GM23338 (cell line): ENCODE results near the gene RARG. TPM values are rescaled to one million over a fixed set of nuclear protein-coding genes. Genes with fewer than 3 reads are reported as not detected.

Experiments used
- ATAC-seq: fragments of 200-7000 bp; cut with Tn5 transposase; 3 replicates; pipeline ENCODE4 v1.9.1; 2020
- DNase-seq: peaks from one replicate; pipeline ENCODE4 v3.0.0-alpha.2; 2015; ENCODE audit warnings: low spot score
- H2AFZ ChIP-seq: fragments of 200-600 bp; sonication (generic); 2 replicates; pipeline ENCODE4 v1.8.0; 2016; ENCODE audit warnings: antibody characterized with exemption, mild to moderate bottlenecking, moderate library complexity
- H3F3A ChIP-seq: fragments of 200-600 bp; sonication (generic); replicated peaks from 2 replicates; pipeline ENCODE4 v1.8.0; 2017; ENCODE audit warnings: antibody characterized with exemption, mixed run types, low read depth
- H3K27ac ChIP-seq: fragments of 200-600 bp; sonication (generic); 2 replicates; pipeline ENCODE4 v1.6.1; 2016; ENCODE audit warnings: low read depth
- H3K27me3 ChIP-seq: fragments of 200-600 bp; sonication (generic); 2 replicates; pipeline ENCODE4 v1.8.0; 2016; ENCODE audit warnings: mild to moderate bottlenecking, mixed run types, moderate library complexity; ENCODE audit not compliant: insufficient read depth
- H3K36me3 ChIP-seq: fragments of 200-600 bp; sonication (generic); 2 replicates; pipeline ENCODE4 v1.8.0; 2016; ENCODE audit warnings: mild to moderate bottlenecking; ENCODE audit not compliant: insufficient read depth
- H3K4me1 ChIP-seq: fragments of 200-600 bp; sonication (generic); 2 replicates; pipeline ENCODE4 v1.8.0; 2016; ENCODE audit warnings: mild to moderate bottlenecking, moderate library complexity; ENCODE audit not compliant: insufficient read depth
- H3K4me2 ChIP-seq: fragments of 200-600 bp; sonication (generic); 2 replicates; pipeline ENCODE4 v1.7.1; 2017; ENCODE audit warnings: mixed run types
- H3K4me3 ChIP-seq: fragments of 200-600 bp; sonication (generic); 2 replicates; pipeline ENCODE4 v1.6.1; 2016; ENCODE audit warnings: mixed run types
- H3K79me2 ChIP-seq: fragments of 200-600 bp; sonication (generic); replicated peaks from 2 replicates; pipeline ENCODE4 v1.8.0; 2017; ENCODE audit warnings: mild to moderate bottlenecking; ENCODE audit not compliant: insufficient read depth
- H3K9me2 ChIP-seq: fragments of 200-600 bp; sonication (generic); 2 replicates; pipeline ENCODE4 v1.8.0; 2017; ENCODE audit not compliant: insufficient read depth
- H4K20me1 ChIP-seq: fragments of 200-600 bp; sonication (generic); replicated peaks from 2 replicates; pipeline ENCODE4 v1.8.0; 2017; ENCODE audit warnings: mild to moderate bottlenecking; ENCODE audit not compliant: insufficient read depth
- H3K27ac Mint-ChIP-seq: 2 replicates; pipeline ENCODE4 v1.8.0; 2020; ENCODE audit warnings: inconsistent platforms, mild to moderate bottlenecking, moderate library complexity, mixed read lengths
- H3K27me3 Mint-ChIP-seq: 3 replicates; pipeline ENCODE4 v1.8.0; 2022; ENCODE audit warnings: low read depth, mild to moderate bottlenecking, moderate library complexity, mixed read lengths, inconsistent platforms; ENCODE audit not compliant: insufficient read depth, poor library complexity
- H3K36me3 Mint-ChIP-seq: 3 replicates; pipeline ENCODE4 v1.8.0; 2021; ENCODE audit warnings: low read depth, mild to moderate bottlenecking, inconsistent platforms, moderate library complexity, mixed read lengths
- H3K4me1 Mint-ChIP-seq: 3 replicates; pipeline ENCODE4 v1.8.0; 2020; ENCODE audit warnings: mild to moderate bottlenecking, inconsistent platforms, mixed read lengths
- H3K4me3 Mint-ChIP-seq: 3 replicates; pipeline ENCODE4 v1.8.0; 2021; ENCODE audit warnings: moderate library complexity, mild to moderate bottlenecking, inconsistent platforms, mixed read lengths
- H3K9me3 Mint-ChIP-seq: 3 replicates; pipeline ENCODE4 v1.8.0; 2020; ENCODE audit warnings: moderate library complexity, mild to moderate bottlenecking, inconsistent platforms, mixed read lengths
- CREB1 ChIP-seq: fragments of 250-450 bp; sonication (Bioruptor Pico); IDR thresholded peaks from 2 replicates; pipeline ENCODE4 v1.5.0; 2020; ENCODE audit warnings: low read depth, mild to moderate bottlenecking, moderate library complexity
- CTCF ChIP-seq, 2 experiments: fragments of 200-600 bp in 1 of 2; sonication (generic) in 1 of 2; conservative IDR thresholded peaks; 2 replicates each; pipeline versions ENCODE4 v1.5.1 to v1.6.1; 2016 to 2017; ENCODE audit warnings: antibody characterized with exemption in 2 of 2, low read depth in 2 of 2, mild to moderate bottlenecking in 2 of 2, moderate library complexity in 1 of 2
- ETS1 ChIP-seq: IDR thresholded peaks from 2 replicates; pipeline ENCODE4 v1.6.1; 2016; ENCODE audit warnings: antibody characterized with exemption
- EZH2 ChIP-seq: fragments of 200-600 bp; sonication (generic); IDR thresholded peaks from one replicate; pipeline ENCODE4 v1.8.0; 2017; ENCODE audit warnings: antibody characterized with exemption, mild to moderate bottlenecking, low read depth; ENCODE audit not compliant: unreplicated experiment
- EZH2phosphoT487 ChIP-seq: fragments of 200-600 bp; sonication (generic); IDR thresholded peaks from one replicate; pipeline ENCODE4 v1.8.1; 2018; ENCODE audit warnings: antibody characterized with exemption; ENCODE audit not compliant: unreplicated experiment
- JUNB ChIP-seq: IDR thresholded peaks from one replicate; pipeline ENCODE4 v1.6.1; 2016; ENCODE audit warnings: antibody characterized with exemption; ENCODE audit not compliant: unreplicated experiment
- NANOG ChIP-seq: IDR thresholded peaks from 2 replicates; pipeline ENCODE4 v1.6.1; 2016; ENCODE audit warnings: antibody characterized with exemption, borderline replicate concordance
- POLR2AphosphoS5 ChIP-seq: IDR thresholded peaks from 2 replicates; pipeline ENCODE4 v1.6.1; 2016; ENCODE audit warnings: antibody characterized with exemption, low read depth
- REST ChIP-seq: IDR thresholded peaks from one replicate; pipeline ENCODE4 v1.6.1; 2018; ENCODE audit warnings: antibody characterized with exemption; ENCODE audit not compliant: unreplicated experiment
- STAT1 ChIP-seq: IDR thresholded peaks from one replicate; pipeline ENCODE4 v1.6.1; 2016; ENCODE audit warnings: antibody characterized with exemption; ENCODE audit not compliant: unreplicated experiment
- ZNF114 ChIP-seq: fragments of 250-450 bp; sonication (Bioruptor Pico); IDR thresholded peaks from 2 replicates; pipeline ENCODE4 v1.5.0; 2020; ENCODE audit warnings: mild to moderate bottlenecking, moderate library complexity
- ZNF331 ChIP-seq: fragments of 250-450 bp; sonication (Bioruptor Pico); IDR thresholded peaks from 2 replicates; pipeline ENCODE4 v1.5.0; 2020; ENCODE audit warnings: low read depth, mild to moderate bottlenecking, moderate library complexity
- ZNF462 ChIP-seq: fragments of 250-450 bp; sonication (Bioruptor Pico); IDR thresholded peaks from 2 replicates; pipeline ENCODE4 v1.5.0; 2020; ENCODE audit warnings: mild to moderate bottlenecking, moderate library complexity
- polyA plus RNA-seq: library from polyadenylated mRNA; unstranded; fragments of >200 nt; fragmentation: Nextera tagmentation; extraction: Ambion mirVana; gene quantifications from 2 replicates; pipeline ENCODE4 v1.2.1, GENCODE V29; 2016
- total RNA-seq: library from RNA; depleted of rRNA; stranded (reverse); fragments of >200 nt; shearing (Covaris generic); gene quantifications from 2 replicates; pipeline ENCODE4 v1.2.3, GENCODE V29; 2014

Gene RARG
- total and polyA plus RNA-seq, 2 experiments from 2014 or later: 18.5 to 50.2 TPM

- Histone ChIP-seq H4K20me1 (peaks cover 13% of the 10 kb centered on the region), H3K4me1 (peaks cover 1% of the 10 kb centered on the region), H3K36me3 (peaks cover 20% of the 10 kb centered on the region), H3F3A (peaks cover 15% of the 10 kb centered on the region), H3K4me2 (no peak overlapping the region), H3K27me3 (0 out of 2 replicates have a peak, but pooled peaks cover 3% of the 10 kb centered on the region), H2AFZ (no peak overlapping the region), H3K27ac (no peak overlapping the region), H3K9me2 (no peaks in the 10 kb centered on the region), H3K4me3 (no peak overlapping the region), H3K79me2 (no peaks in the 10 kb centered on the region; the same call in 1 of the 2 replicates)
- Mint-ChIP-seq H3K27me3 (peaks cover 25% of the 10 kb centered on the region), H3K27ac (no peak overlapping the region), H3K4me3 (no peak overlapping the region; the same call in 2 of the 3 replicates), H3K9me3 (no peaks in the 10 kb centered on the region), H3K36me3 (peaks cover 40% of the 10 kb centered on the region), H3K4me1 (peaks cover 23% of the 10 kb centered on the region)
- DNase-seq (no peak), ATAC-seq (no peak; the same call in 2 of the 3 replicates)
- TF ChIP-seq ZNF114 (CRISPR knock-in tag) (no peak), POLR2AphosphoS5 (no peak), EZH2phosphoT487 (no peak), EZH2 (no peak), JUNB (no peak), CREB1 (no peak), CTCF (conservative IDR thresholded peaks at IDR 0.05; ENCODE audit: low read depth in 2 of 2) (no peak), STAT1 (no peak), REST (no peak), ZNF462 (CRISPR knock-in tag) (no peak), ETS1 (no peak), ZNF331 (CRISPR knock-in tag) (no peak), NANOG (no peak)
These were observed 23.6 kb downstream of the RARG start for GRCh38 chr12:53208435-53208834.
